ENCODE measurements around the gene OR2T29.
"Not testable (repeated sequence)": the region's sequence is repeated elsewhere in the genome, so short reads cannot be mapped to it uniquely, and the experiment has no call there.

The OR2T29 gene, protein sequence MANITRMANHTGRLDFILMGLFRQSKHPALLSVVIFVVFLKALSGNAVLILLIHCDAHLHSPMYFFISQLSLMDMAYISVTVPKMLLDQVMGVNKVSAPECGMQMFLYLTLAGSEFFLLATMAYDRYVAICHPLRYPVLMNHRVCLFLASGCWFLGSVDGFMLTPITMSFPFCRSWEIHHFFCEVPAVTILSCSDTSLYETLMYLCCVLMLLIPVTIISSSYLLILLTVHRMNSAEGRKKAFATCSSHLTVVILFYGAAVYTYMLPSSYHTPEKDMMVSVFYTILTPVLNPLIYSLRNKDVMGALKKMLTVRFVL

GRCh38 chr1:248562672-248563071 is at the start of gene OR2T29:
TSS of gene OR2T29 (minus strand) at chr1:248562772. CDS start at chr1:248559491, 3,281 bp downstream.
- TF ChIP-seq, protein P1, sequence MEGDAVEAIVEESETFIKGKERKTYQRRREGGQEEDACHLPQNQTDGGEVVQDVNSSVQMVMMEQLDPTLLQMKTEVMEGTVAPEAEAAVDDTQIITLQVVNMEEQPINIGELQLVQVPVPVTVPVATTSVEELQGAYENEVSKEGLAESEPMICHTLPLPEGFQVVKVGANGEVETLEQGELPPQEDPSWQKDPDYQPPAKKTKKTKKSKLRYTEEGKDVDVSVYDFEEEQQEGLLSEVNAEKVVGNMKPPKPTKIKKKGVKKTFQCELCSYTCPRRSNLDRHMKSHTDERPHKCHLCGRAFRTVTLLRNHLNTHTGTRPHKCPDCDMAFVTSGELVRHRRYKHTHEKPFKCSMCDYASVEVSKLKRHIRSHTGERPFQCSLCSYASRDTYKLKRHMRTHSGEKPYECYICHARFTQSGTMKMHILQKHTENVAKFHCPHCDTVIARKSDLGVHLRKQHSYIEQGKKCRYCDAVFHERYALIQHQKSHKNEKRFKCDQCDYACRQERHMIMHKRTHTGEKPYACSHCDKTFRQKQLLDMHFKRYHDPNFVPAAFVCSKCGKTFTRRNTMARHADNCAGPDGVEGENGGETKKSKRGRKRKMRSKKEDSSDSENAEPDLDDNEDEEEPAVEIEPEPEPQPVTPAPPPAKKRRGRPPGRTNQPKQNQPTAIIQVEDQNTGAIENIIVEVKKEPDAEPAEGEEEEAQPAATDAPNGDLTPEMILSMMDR (IDR thresholded peaks at IDR 0.05) = not testable (repeated sequence)

DNA sequence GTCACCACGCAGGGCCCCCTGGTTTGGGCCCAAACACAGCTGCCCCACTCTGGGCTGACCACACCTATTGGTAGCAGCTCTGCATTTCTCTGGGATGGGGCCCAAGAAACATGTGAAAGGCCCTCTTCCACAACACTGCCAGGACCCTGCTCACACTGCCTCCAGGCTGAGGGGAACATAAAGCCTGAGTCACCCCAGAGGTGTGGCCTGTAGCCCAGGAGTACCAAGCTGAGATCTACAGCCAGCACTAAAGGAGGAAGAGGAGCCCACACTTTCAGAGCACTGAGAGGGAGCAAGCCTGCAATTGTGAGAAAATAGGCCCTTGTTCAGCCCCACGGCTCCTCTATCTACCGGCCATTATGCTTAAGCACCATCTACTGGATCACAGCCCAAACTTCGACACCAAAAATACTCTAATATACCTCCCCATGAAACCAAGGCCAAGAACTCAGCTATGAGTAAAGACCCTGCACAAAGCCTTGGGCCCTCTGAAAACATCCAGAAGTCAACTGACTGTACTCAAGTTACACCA is 49.4 kb upstream of the OR2T29 start:
- TF ChIP-seq, protein P1 (IDR thresholded peaks at IDR 0.05) = no peak

- TF ChIP-seq, protein P1 (IDR thresholded peaks at IDR 0.05) = no peak
Measured at GRCh38 chr1:248610301-248610700, 47.7 kb upstream of the OR2T29 start.

GRCh38 chr1:248599396-248599795 is 36.8 kb upstream of the OR2T29 start:
- TF ChIP-seq, protein P1 (IDR thresholded peaks at IDR 0.05) = no peak

GRCh38 chr1:248597589-248597988 is 35.0 kb upstream of the OR2T29 start, which contains the start of gene OR2T10:
TSS of gene OR2T10 (minus strand) at chr1:248597700. CDS start at chr1:248593768, 3,932 bp downstream.
- TF ChIP-seq, protein P1 (IDR thresholded peaks at IDR 0.05) = no peak

DNA sequence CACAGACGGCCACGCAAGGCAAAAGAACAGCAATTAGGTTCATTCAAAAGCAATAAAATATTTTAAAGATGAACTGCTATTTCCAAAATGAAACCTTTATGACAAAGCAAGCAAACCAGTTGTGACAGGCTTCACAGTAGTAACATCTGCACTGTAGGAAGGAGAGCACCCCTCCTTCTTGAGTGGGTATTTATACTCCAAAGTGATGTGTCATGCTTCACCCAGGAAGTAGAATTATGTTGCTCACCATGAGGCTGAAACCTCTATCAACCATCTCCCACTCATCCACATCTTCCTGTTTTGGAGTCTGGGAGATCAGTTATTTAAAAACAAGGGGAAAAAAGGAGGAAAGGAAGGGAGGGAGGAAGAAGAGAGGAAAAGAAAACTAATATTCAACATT is 34.0 kb upstream of the OR2T29 start:
- TF ChIP-seq, protein P1 (IDR thresholded peaks at IDR 0.05) = no peak

GRCh38 chr1:248593226-248593625 is 30.7 kb upstream of the OR2T29 start:
- TF ChIP-seq, protein P1 (IDR thresholded peaks at IDR 0.05) = no peak

Measured in LNCAP (cell line).